Adrenal gland (tissue), 12 donors: Measurements from ENCODE around the gene CEBPG. TPM values are rescaled to one million over a fixed set of nuclear protein-coding genes. Genes with fewer than 3 reads are reported as not detected.

Experiments used
- DNase-seq, 7 donors: peaks; one replicate each; pipeline ENCODE4 v3.0.0-alpha.2; 2019 to 2020
- H3K27ac ChIP-seq, 5 donors: fragments of 200-600 bp; sonication (generic) in 4 of 5; 1 replicate in 3 of 5; 2 replicates in 2 of 5; pipeline versions ENCODE4 v1.5.1 to v1.8.0; 2016 to 2020; ENCODE audit warnings: mild to moderate bottlenecking in 1 of 5
- H3K27me3 ChIP-seq: fragments of 200-600 bp; 2 replicates; pipeline ENCODE4 v1.8.0; 2021
- H3K36me3 ChIP-seq, 2 donors: fragments of 200-600 bp; replicated peaks in 1 of 2; 1 replicate in 1 of 2; 2 replicates in 1 of 2; pipeline versions ENCODE4 v1.5.1 to v1.8.0; 2018 to 2022
- H3K4me1 ChIP-seq, 2 donors: fragments of 200-600 bp; replicated peaks in 1 of 2; 1 replicate in 1 of 2; 2 replicates in 1 of 2; pipeline versions ENCODE4 v1.5.1 to v1.8.0; 2018 to 2021
- H3K4me3 ChIP-seq, 4 donors: fragments of 200-600 bp; sonication (generic) in 3 of 4; one replicate each; pipeline ENCODE4 v1.5.1; 2016 to 2018
- H3K9me3 ChIP-seq, 3 donors: fragments of 200-600 bp; sonication (generic) in 1 of 3; replicated peaks in 1 of 3; 1 replicate in 2 of 3; 2 replicates in 1 of 3; pipeline versions ENCODE4 v1.5.1 to v1.8.0; 2016 to 2021
- CTCF ChIP-seq, 6 experiments: fragments of 450-650 bp in 4 of 6; fragments of 200-600 bp in 2 of 6; sonication (generic) in 1 of 6; IDR thresholded peaks; 1 replicate in 5 of 6; 2 replicates in 1 of 6; pipeline versions ENCODE4 v1.5.1 to v1.8.0; 2016 to 2021; ENCODE audit warnings: antibody characterized with exemption in 6 of 6, mild to moderate bottlenecking in 2 of 6, moderate library complexity in 1 of 6
- POLR2A ChIP-seq, 2 donors: fragments of 450-650 bp; IDR thresholded peaks; one replicate each; pipeline ENCODE4 v1.6.1; 2017; ENCODE audit warnings: antibody characterized with exemption in 2 of 2, mild to moderate bottlenecking in 2 of 2, moderate library complexity in 1 of 2
- WGBS, 4 donors: extraction: QIAGEN DNeasy Blood & Tissue Kit in 2 of 4; methylation state at CpG; one replicate each; pipeline versions ENCODE4 v1.1.5 to v1.1.7; 2013 to 2017; 5-methylcytosine and 5-hydroxymethylcytosine counted together
- intact Hi-C, 2 donors: fragments of 100-400 bp; cut with DNase I; formaldehyde crosslinking; loops; one replicate each; pipeline versions ENCODE4 v1.14.1 to v1.15.0; 2022 to 2023
- polyA plus RNA-seq, 3 donors: library from polyadenylated mRNA; stranded (reverse); fragments of 200-250 nt in 2 of 3; fragments of 350-450 nt in 1 of 3; fragmentation: Illumina TruSeq in 1 of 3; extraction: RNeasy Lipid Tissue Mini Kit (QIAGEN cat#74804) in 1 of 3; gene quantifications; one replicate each; pipeline ENCODE4 v1.2.3, GENCODE V29; 2013 to 2014
- total RNA-seq, 9 donors: library from RNA; depleted of rRNA in 4 of 9; stranded (reverse); fragments of >200 nt in 4 of 9; fragments of 120-200 nt in 1 of 9; fragmentation: NEBNext Ultra II Directional in 1 of 9; extraction: Animal tissue kit (Norgen Biotek cat#: 25700) in 1 of 9; gene quantifications; one replicate each; pipeline versions ENCODE4 v1.1.0 to v1.2.4, GENCODE V29; 2013 to 2023
- donor health status: healthy with polysubstance abuse.
- donor health status: Bipolar disorder and iron deficiency.
- donor health status: DM: yes; HTN: yes; CAD: no.
- donor health status: DM: no; HTN: no; CAD: no.
- donor health status: DM: no; HTN: no; CAD: no.
- donor health status: DM: yes; HTN: yes; CAD: no.

The CEBPG gene
- total and polyA plus RNA-seq, 12 donors: 8.9 to 21.9 (median 10.7) TPM

GRCh38 chr19:33407140-33407551, 33.6 kb downstream of the CEBPG start:
- H3K4me1 ChIP-seq: no peaks in the 10 kb centered on the region
- intact Hi-C loops: loop anchor here (2.0 to 10.0 kb wide), 3 partner anchors 165 to 262 kb away; no protein-coding TSS in a partner anchor

GRCh38 chr19:33407716-33408115, 34.2 kb downstream of the CEBPG start:
- DNase-seq: no peak
- intact Hi-C loops: loop anchor here (2.0 to 10.0 kb wide), 3 partner anchors 165 to 263 kb away; no protein-coding TSS in a partner anchor
- no peaks in the 10 kb centered on the region for H3K4me1 ChIP-seq
- no peak overlapping the region for H3K27ac ChIP-seq
- WGBS, 4 donors: 77 to 85% (median 83%) methylated on average over 7 to 12 of the region's 12 CpGs
- H3K4me3 ChIP-seq: no peak overlapping the region
- TF ChIP-seq POLR2A (IDR thresholded peaks at IDR 0.05): no peak
- TF ChIP-seq CTCF (IDR thresholded peaks at IDR 0.05): no peak
- no peaks in the 10 kb centered on the region for H3K36me3 ChIP-seq
- H3K9me3 ChIP-seq: no peaks in the 10 kb centered on the region
- H3K27me3 ChIP-seq: no peaks in the 10 kb centered on the region

More at GRCh38 chr19:33407140-33407551, 33.6 kb downstream of the CEBPG start:
- Histone ChIP-seq H3K36me3 (no peaks in the 10 kb centered on the region), H3K9me3 (no peaks in the 10 kb centered on the region), H3K4me3 (no peak overlapping the region), H3K27ac (no peak overlapping the region), H3K27me3 (no peaks in the 10 kb centered on the region)
- DNase-seq: no peak
- peak in 1 of 6 experiments; percentile 8 for TF ChIP-seq CTCF (IDR thresholded peaks at IDR 0.05)
- TF ChIP-seq POLR2A (IDR thresholded peaks at IDR 0.05): no peak
- WGBS, 4 donors: 39 to 48% (median 44%) methylated on average over 6 to 9 of the region's 9 CpGs; no CpG with 5 or more reads in 1 of the 4 donors

- Histone ChIP-seq H3K9me3 (no peaks in the 10 kb centered on the region), H3K36me3 (no peaks in the 10 kb centered on the region), H3K4me1 (no peaks in the 10 kb centered on the region), H3K4me3 (no peak overlapping the region), H3K27me3 (no peaks in the 10 kb centered on the region), H3K27ac (no peak overlapping the region)
- TF ChIP-seq CTCF (IDR thresholded peaks at IDR 0.05): no peak
- TF ChIP-seq POLR2A (IDR thresholded peaks at IDR 0.05): no peak
- WGBS, 4 donors: 86 to 92% (median 90%) methylated on average over 4 to 13 of the region's 13 CpGs
- intact Hi-C loops: loop anchor here (5.0 to 10.0 kb wide), 2 partner anchors 166 to 263 kb away; no protein-coding TSS in a partner anchor
- DNase-seq: no peak
Measured at GRCh38 chr19:33408116-33408515, 34.6 kb downstream of the CEBPG start.

- WGBS, 4 donors: 82 to 90% (median 86%) methylated on average over 15 to 18 of the region's 18 CpGs
- Histone ChIP-seq H3K27ac (no peak overlapping the region), H3K36me3 (no peaks in the 10 kb centered on the region), H3K9me3 (no peaks in the 10 kb centered on the region), H3K4me3 (no peak overlapping the region), H3K4me1 (no peaks in the 10 kb centered on the region), H3K27me3 (no peaks in the 10 kb centered on the region)
- TF ChIP-seq POLR2A (IDR thresholded peaks at IDR 0.05) (no peak), CTCF (IDR thresholded peaks at IDR 0.05) (no peak)
- DNase-seq: no peak
- intact Hi-C loops: loop anchor here (5.0 to 10.0 kb wide), 2 partner anchors 166 to 264 kb away; no protein-coding TSS in a partner anchor
Measured at GRCh38 chr19:33408538-33409434, 35.3 kb downstream of the CEBPG start.
